Measurements from ENCODE around the gene NAA30.
A peak's percentile ranks its signal among the peaks of the same experiment; 100 is the strongest.
"Not testable (repeated sequence)": the region's sequence is repeated elsewhere in the genome, so short reads cannot be mapped to it uniquely, and the experiment has no call there.

Gene NAA30

DNA sequence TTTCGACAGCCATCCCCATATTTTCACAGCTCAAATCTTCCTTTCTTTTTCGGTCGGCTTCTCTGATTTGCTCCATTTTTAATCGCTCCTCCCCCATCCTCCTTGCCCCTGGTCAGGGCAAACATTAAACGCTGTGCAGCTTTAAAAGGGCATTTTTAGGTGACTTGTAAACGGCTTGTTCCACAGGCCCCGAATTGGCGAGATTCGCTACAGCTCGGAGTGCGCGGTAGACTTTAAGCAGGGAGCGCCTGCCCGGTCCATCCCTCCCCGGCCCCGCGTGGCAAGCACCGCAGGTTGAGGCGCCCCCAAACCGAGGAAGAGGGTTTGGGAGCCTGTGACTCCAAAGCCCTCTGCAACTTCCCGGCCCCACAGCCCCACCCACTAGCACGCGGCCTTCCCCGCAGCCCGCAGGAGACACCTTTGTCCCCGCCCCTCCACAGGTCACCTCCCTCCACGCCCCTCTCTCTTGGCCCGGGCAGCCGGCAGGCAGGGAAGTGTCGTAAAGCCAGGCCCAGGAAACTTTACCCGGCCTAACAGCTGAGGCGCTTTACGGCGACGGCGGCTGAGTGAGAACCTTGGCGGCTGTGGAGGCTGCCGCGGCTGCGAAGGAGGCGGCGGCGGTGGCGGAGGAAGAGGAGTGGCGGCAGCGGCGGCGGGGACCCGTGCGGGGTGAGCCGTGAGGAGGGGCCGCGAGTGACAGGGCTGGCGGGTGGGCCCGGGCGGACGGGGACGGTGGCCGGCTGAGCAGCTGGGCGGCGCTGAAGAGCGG lies at the start of gene NAA30:
Gene NAA30 (plus strand): TSS at position 550 of the 769 bp plus-strand sequence. CDS start 372 bp downstream, outside the sequence.
- peak; percentile 85 to 95 for DNase-seq

GRCh38 chr14:57343545-57344297 lies 46.7 kb upstream of the NAA30 start:
- not testable (repeated sequence) for DNase-seq

DNA sequence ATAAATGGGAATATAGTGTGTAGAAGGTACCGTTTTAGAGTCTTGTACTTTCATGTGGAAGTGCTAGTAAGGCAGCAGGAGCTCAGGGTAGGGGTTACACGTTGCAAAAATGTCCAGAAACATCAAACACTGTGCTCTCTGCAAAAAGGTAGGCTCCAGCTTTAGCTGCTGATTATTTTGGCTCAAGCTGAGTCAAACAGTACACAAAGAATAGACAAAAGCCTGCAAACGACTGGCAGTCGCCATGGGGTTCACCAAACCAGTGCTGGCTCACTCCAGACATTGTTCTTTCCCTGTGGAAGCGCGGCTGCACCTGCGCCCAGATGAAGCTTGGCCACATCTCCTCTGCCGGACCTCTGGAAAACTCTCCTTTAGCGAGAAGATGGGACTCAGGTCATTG lies 45.3 kb upstream of the NAA30 start:
- DNase-seq = no peak

DNA sequence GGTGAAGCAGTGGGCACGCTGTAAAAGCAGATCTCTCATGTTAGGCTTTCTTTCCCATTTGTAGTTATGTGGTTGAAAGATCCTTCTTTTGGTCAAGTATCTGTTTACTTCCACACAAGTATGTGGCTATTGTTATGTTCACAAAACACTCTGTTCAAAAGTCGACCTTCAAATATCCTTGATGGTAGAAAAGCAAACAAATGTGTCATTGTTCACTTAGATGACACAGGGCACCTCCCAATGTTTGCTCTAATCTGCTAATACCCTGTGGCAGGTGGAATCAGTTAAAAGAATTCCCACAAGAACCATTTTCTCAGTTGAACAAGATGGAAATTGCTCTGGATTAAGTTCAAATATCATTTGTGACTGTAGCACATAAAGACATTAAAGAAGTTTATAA lies 43.6 kb upstream of the NAA30 start:
- peak in 1 of 2 experiments; percentile 30 for DNase-seq

- no peak for DNase-seq
Observed at GRCh38 chr14:57352396-57353170, 37.8 kb upstream of the NAA30 start.

DNA sequence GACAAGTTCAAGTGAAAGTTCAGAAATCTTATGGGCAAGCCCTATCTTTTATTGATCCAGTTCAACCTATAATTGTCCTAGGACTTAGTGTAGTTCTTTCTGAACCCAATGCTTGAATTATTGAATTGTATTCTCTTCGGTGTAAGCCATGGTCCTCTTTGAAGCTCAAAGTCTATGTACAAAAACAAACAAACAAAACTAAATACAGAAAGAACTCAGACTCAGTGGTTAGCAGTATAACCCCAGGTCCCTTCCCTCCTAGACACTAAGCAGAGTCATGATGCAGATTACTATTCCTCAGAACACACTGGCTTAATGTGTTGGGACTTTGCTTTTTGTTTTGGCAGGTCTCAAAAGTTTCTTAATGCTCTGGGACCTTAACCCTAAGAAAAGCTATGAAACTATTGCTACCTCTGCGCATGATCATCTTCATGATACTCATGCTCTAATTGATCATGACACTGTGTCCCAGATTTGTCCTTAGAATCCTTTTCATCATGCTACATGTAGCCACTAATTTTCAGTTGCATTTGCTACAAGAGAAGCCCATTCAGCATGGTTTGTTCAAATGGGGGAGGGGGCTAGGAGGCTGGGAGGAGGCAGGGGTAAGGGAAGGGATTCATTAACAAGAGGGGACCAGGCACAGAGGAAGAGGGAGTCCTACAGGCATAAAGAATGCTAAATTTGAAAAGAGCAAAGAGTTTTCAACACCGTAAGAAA lies 35.1 kb upstream of the NAA30 start:
- DNase-seq = no peak

GRCh38 chr14:57362361-57362760 lies 28.0 kb upstream of the NAA30 start:
- DNase-seq = no peak

- DNase-seq = no peak
Observed at GRCh38 chr14:57364659-57365450, 25.5 kb upstream of the NAA30 start.

- DNase-seq = not testable (repeated sequence)
Observed at GRCh38 chr14:57370187-57370586, 20.2 kb upstream of the NAA30 start.

- no peak for DNase-seq
Observed at GRCh38 chr14:57371013-57371412, 19.4 kb upstream of the NAA30 start.

GRCh38 chr14:57375156-57375555 lies 15.2 kb upstream of the NAA30 start:
- no peak for DNase-seq

DNA sequence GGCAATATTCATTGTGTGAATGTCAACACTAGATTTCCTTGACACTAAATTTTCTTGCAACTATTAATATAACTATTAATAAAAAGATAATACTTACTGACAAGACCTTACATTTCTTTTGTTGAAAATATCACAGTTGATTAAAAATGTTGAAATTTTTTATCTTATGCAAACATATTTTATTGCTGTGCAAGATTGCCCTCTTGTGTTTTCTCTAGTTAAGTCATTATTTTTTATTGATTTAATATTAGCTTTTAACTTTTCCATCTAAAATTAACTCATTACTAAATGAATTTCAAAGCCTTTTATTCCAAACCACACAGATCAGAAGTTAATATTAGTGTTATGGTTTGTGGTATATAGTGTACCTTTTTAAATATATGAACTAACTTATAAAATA lies 11.7 kb upstream of the NAA30 start:
- DNase-seq = no peak

DNA sequence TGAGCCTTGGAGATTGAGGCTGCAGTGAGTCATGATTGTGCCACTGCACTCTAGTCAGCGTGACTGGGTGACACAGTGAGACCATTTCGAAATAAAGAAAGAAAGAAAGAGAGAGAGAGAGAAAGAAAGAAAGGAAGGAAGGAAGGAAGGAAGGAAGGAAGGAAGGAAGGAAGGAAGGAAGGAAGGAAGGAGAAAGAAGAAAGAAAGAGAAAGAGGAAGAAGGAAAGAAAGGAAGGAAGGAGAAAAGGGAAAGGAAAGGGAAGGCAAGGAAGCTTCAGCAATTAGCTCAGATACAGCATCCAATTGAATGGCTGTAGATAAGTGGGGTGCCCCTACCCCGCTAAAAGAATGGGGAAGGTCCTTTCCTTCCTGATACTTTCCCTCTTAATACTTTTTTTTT lies 9.5 kb upstream of the NAA30 start:
- no peak for DNase-seq

GRCh38 chr14:57382283-57382682 lies 8.1 kb upstream of the NAA30 start:
- DNase-seq = no peak

GRCh38 chr14:57383125-57383745 lies 7.2 kb upstream of the NAA30 start:
- no peak for DNase-seq

GRCh38 chr14:57388067-57388466 lies 2.3 kb upstream of the NAA30 start:
- no peak for DNase-seq

- peak in 1 of 2 experiments; percentile 74 for DNase-seq
Observed at GRCh38 chr14:57389646-57390036, 745 bp upstream of the NAA30 start.

DNA sequence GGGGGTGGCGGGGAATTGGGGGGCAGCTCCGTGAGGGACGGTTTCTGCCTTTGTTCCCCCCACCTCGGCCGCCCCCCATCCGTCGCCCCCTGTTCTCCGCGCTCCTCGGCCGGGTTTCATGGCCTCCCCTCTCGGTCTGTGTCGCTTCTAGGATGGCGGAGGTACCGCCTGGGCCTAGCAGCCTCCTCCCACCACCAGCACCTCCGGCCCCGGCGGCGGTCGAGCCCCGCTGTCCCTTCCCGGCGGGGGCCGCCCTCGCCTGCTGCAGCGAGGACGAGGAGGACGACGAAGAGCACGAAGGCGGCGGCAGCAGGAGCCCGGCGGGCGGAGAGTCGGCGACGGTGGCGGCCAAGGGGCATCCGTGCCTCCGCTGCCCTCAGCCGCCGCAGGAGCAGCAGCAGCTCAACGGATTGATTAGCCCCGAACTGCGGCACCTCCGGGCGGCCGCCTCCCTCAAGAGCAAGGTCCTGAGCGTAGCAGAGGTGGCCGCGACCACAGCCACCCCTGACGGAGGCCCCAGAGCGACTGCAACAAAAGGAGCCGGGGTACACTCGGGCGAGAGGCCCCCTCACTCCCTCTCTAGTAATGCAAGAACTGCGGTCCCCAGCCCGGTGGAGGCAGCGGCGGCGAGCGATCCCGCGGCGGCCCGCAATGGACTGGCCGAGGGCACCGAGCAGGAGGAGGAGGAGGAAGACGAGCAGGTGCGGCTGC lies 575 bp downstream of the NAA30 start:
- no peak for DNase-seq

DNA sequence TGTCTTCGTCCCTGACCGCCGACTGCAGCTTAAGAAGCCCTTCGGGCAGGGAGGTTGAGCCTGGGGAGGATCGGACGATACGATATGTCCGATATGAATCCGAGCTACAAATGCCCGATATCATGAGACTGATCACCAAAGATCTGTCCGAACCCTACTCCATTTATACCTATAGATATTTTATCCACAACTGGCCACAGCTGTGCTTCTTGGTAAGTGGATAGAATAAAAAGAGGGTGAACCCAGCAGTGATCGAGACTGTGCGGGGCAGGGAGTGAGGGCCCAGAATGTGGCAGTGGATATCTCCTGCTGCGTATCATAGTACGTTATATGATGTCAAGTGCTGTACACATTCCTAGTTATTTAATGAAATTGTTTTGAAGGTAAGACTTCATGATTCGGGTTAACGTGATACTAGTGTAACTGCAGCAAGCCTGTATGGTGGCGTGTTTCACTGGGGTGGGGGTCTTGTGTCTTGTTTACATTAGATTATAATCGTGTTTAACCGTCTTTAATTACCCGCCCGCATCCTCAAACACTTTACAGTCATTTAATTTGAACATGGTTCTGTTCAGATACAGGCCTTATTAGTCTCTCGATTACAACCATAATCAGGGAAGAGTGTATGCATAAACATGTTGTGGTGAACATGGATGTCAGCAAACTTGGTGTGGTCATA lies 1.3 kb downstream of the NAA30 start:
- DNase-seq = no peak

GRCh38 chr14:57392830-57393229 lies 2.4 kb downstream of the NAA30 start:
- DNase-seq = no peak
